Esophagus squamous epithelium (tissue), 4 donors: ENCODE measurements around the gene CYP26A1.

Source experiments
- POLR2A ChIP-seq, 4 donors: fragments of 450-650 bp; IDR thresholded peaks; one replicate each; pipeline ENCODE4 v1.6.1; 2017; ENCODE audit warnings: antibody characterized with exemption in 4 of 4, mild to moderate bottlenecking in 4 of 4, moderate library complexity in 3 of 4
- TF ChIP-seq, protein P1 (sequence below), 6 experiments: fragments of 450-650 bp in 4 of 6; fragments of 200-600 bp in 2 of 6; sonication (generic) in 2 of 6; IDR thresholded peaks; one replicate each; pipeline ENCODE4 v1.5.1; 2016 to 2019; ENCODE audit warnings: antibody characterized with exemption in 6 of 6, mild to moderate bottlenecking in 4 of 6, moderate library complexity in 4 of 6

DNA sequence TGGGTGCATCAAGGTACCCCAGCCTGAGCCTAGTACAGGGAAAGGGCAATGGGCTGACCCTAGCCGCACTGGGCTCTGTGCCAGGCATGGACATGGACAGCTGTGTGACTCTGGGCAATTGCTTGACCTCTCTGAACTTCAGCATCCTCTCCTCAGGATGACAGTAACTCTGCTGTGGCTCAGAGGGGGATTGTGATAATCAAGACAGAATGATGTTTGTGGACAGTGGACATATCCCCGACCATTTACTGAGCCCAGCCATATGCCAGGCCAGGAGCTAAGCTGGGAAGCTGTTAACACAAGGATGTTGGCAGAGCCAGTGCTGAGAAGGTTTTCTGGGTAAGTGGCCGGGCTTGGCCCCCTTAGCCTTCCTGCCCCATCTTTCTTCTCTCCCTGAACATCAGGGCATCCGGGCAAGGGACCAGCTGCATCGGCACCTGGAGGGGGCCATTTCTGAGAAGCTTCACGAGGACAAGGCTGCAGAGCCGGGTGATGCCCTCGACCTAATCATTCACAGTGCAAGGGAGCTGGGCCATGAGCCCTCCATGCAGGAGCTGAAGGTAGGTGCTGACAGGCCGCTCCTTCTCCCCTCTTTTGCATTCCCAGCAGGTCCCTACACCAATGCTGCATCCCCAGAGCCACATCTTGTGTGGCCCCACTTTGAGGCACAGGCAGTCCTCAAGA lies 9.6 kb upstream of the CYP26A1 start:
- no peak for TF ChIP-seq POLR2A (IDR thresholded peaks at IDR 0.05)
- TF ChIP-seq, protein P1, sequence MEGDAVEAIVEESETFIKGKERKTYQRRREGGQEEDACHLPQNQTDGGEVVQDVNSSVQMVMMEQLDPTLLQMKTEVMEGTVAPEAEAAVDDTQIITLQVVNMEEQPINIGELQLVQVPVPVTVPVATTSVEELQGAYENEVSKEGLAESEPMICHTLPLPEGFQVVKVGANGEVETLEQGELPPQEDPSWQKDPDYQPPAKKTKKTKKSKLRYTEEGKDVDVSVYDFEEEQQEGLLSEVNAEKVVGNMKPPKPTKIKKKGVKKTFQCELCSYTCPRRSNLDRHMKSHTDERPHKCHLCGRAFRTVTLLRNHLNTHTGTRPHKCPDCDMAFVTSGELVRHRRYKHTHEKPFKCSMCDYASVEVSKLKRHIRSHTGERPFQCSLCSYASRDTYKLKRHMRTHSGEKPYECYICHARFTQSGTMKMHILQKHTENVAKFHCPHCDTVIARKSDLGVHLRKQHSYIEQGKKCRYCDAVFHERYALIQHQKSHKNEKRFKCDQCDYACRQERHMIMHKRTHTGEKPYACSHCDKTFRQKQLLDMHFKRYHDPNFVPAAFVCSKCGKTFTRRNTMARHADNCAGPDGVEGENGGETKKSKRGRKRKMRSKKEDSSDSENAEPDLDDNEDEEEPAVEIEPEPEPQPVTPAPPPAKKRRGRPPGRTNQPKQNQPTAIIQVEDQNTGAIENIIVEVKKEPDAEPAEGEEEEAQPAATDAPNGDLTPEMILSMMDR (IDR thresholded peaks at IDR 0.05), result no peak
